Pancreas (tissue), 10 donors: ENCODE results near the gene TMEM238. TPM values are rescaled to one million over a fixed set of nuclear protein-coding genes. Genes with fewer than 3 reads are reported as not detected.
"Not testable (repeated sequence)": the region's sequence is repeated elsewhere in the genome, so short reads cannot be mapped to it uniquely, and the experiment has no call there.

Experiments used
- ATAC-seq, 4 donors: fragments of 200-7000 bp; cut with Tn5 transposase; one replicate each; pipeline versions ENCODE4 v1.8.0 to v1.9.1; 2020; ENCODE audit warnings: mild to moderate bottlenecking in 4 of 4, moderate library complexity in 4 of 4
- DNase-seq, 6 donors: peaks; one replicate each; pipeline ENCODE4 v3.0.0-alpha.2; 2020
- FAIRE-seq: peaks from 2 replicates; lab custom pipeline; 2012; peaks lifted over from hg19 to GRCh38; lab: Jason Lieb, UNC
- H3K27ac ChIP-seq, 4 donors: fragments of 200-600 bp; sonication (generic); 1 replicate in 3 of 4; 2 replicates in 1 of 4; pipeline versions ENCODE4 v1.5.0 to v1.8.0; 2020
- H3K27me3 ChIP-seq, 4 donors: fragments of 200-600 bp; one replicate each; pipeline ENCODE4 v1.8.0; 2021
- H3K36me3 ChIP-seq, 3 donors: fragments of 200-600 bp; sonication (generic) in 1 of 3; one replicate each; pipeline versions ENCODE4 v1.5.0 to v1.8.0; 2020 to 2021
- H3K4me1 ChIP-seq, 3 donors: fragments of 200-600 bp; one replicate each; pipeline ENCODE4 v1.8.0; 2021
- H3K4me3 ChIP-seq, 4 donors: fragments of 200-600 bp; sonication (generic) in 2 of 4; one replicate each; pipeline versions ENCODE4 v1.5.0 to v1.8.0; 2020 to 2021
- H3K9me3 ChIP-seq, 4 donors: fragments of 200-600 bp; one replicate each; pipeline ENCODE4 v1.8.0; 2021
- WGBS, 2 donors: extraction: QIAGEN DNeasy Blood & Tissue Kit; methylation state at CpG; one replicate each; pipeline ENCODE4 v1.1.7; 2013; 5-methylcytosine and 5-hydroxymethylcytosine counted together
- intact Hi-C, 3 donors: fragments of 100-400 bp; cut with DNase I; formaldehyde crosslinking; loops; one replicate each; pipeline versions ENCODE4 v1.11.1 to v1.14.2; 2022
- polyA plus RNA-seq, 2 donors: library from polyadenylated mRNA; stranded (reverse); fragments of 200-250 nt; gene quantifications; one replicate each; pipeline ENCODE4 v1.2.3, GENCODE V29; 2013
- total RNA-seq, 6 donors: library from RNA; stranded (reverse); fragmentation: NEBNext Ultra II Directional in 4 of 6; extraction: Animal tissue kit (Norgen Biotek cat#: 25700) in 4 of 6; gene quantifications; one replicate each; pipeline versions ENCODE4 v1.2.1 to v1.2.4, GENCODE V29; 2021 to 2023
- TF ChIP-seq, protein P1 (sequence below), 4 donors: fragments of 200-600 bp; sonication (generic) in 3 of 4; IDR thresholded peaks; one replicate each; pipeline versions ENCODE4 v1.5.0 to v1.8.0; 2021; ENCODE audit warnings: antibody characterized with exemption in 4 of 4
- donor health status: healthy with polysubstance abuse.
- donor health status: DM: no; HTN: no; CAD: no; lungs with moderate emphysema.
- donor health status: DM: no; HTN: no; CAD: no.
- donor health status: control.
- donor health status: control.
- donor health status: Bipolar disorder and iron deficiency.
- donor health status: DM: yes; HTN: yes; CAD: no.
- donor health status: DM: no; HTN: no; CAD: no.
- donor health status: DM: no; HTN: no; CAD: no.
- donor health status: DM: yes; HTN: yes; CAD: no.

TMEM238 gene
- total and polyA plus RNA-seq, 8 donors = 0.42 to 32.7 (median 19.8) TPM

DNA sequence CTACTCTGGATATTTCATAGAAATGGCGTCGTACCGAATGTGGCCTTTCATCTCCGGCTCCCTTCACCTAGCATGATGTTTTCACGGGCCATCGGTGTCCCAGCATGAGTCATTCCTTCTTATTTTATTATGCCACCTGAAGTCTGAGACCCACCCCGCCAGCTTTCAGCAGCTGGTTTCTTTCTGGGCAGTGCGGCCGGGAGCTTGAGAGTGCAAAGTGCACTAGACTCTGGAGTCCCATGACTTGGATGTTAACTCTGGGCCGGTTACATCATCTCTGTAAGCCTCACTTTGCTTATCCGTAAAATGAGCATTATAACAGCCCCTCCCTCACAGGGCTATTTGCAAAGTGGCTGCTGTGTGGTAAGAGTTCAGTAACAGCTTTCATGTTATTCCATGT, 50.2 kb downstream of the TMEM238 start:
- TF ChIP-seq, protein P1, sequence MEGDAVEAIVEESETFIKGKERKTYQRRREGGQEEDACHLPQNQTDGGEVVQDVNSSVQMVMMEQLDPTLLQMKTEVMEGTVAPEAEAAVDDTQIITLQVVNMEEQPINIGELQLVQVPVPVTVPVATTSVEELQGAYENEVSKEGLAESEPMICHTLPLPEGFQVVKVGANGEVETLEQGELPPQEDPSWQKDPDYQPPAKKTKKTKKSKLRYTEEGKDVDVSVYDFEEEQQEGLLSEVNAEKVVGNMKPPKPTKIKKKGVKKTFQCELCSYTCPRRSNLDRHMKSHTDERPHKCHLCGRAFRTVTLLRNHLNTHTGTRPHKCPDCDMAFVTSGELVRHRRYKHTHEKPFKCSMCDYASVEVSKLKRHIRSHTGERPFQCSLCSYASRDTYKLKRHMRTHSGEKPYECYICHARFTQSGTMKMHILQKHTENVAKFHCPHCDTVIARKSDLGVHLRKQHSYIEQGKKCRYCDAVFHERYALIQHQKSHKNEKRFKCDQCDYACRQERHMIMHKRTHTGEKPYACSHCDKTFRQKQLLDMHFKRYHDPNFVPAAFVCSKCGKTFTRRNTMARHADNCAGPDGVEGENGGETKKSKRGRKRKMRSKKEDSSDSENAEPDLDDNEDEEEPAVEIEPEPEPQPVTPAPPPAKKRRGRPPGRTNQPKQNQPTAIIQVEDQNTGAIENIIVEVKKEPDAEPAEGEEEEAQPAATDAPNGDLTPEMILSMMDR (IDR thresholded peaks at IDR 0.05) = no peak
- Histone ChIP-seq H3K27me3 (peaks cover 0 to 5% (median 0%) of the 10 kb centered on the region in 4 donors), H3K4me3 (no peak overlapping the region), H3K9me3 (no peaks in the 10 kb centered on the region), H3K27ac (no peak overlapping the region), H3K4me1 (no peaks in the 10 kb centered on the region), H3K36me3 (no peaks in the 10 kb centered on the region)
- WGBS, 2 donors = 63 to 79% methylated on average over 11 of the region's 11 CpGs
- no peak for FAIRE-seq
- intact Hi-C loops = no loop called here
- ATAC-seq = no peak
- no peak for DNase-seq

DNA sequence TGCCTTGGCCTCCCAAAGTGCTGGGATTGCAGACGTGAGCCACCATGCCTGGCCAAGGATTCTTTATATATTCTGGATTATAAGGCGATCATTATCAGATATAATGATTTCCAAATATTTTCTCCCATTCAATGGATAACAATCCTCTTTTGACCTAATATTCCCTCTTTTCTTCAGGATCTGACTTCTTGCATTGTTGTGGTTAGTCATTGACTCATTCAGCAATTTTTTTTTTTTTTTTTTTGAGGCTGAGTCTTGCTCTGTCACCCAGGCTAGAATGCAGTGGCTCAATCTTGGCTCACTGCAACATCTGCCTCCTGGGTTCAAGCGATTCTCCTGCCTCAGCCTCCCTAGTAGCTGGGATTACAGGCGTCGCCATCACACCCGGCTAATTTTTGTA, 54.3 kb downstream of the TMEM238 start:
- FAIRE-seq, intact Hi-C loops, H3K27ac ChIP-seq, H3K36me3 ChIP-seq, DNase-seq, H3K4me3 ChIP-seq, ATAC-seq, H3K4me1 ChIP-seq, H3K27me3 ChIP-seq, H3K9me3 ChIP-seq: not testable (repeated sequence)
- WGBS, 2 donors = 71 to 88% methylated on average over 6 of the region's 6 CpGs

Other genes with a start within 250 kb of the TMEM238 start
- under 1 TPM in 1 of 6 donors, not detected in 5; 0.54 TPM for gene TNNT1, start 235.1 kb downstream of the TMEM238 start, total RNA-seq
- gene TNNT1, start 235.1 kb downstream of the TMEM238 start, polyA plus RNA-seq = 1 to 10 TPM in 1 of 2 donors, not detected in 1; 4.0 TPM
- 1 to 10 TPM in 1 of 6 donors, under 1 TPM in 1, not detected in 4; 0.66 to 4.1 TPM for gene TNNI3, start 226.6 kb downstream of the TMEM238 start, total RNA-seq
- gene TNNI3, start 226.6 kb downstream of the TMEM238 start, polyA plus RNA-seq = 1 to 10 TPM; 2.2 to 2.9 TPM
- 1 to 10 TPM; 1.2 to 3.2 (median 2.5) TPM for gene DNAAF3, start 217.7 kb downstream of the TMEM238 start, total RNA-seq
- 1 to 10 TPM; 3.0 to 3.3 TPM for gene DNAAF3, start 217.7 kb downstream of the TMEM238 start, polyA plus RNA-seq
- 1 to 10 TPM in 5 of 6 donors, under 1 TPM in 1; 0.88 to 3.7 (median 1.7) TPM for gene SYT5, start 204.0 kb downstream of the TMEM238 start, total RNA-seq
- 10 to 100 TPM; 10.6 to 41.1 TPM for gene SYT5, start 204.0 kb downstream of the TMEM238 start, polyA plus RNA-seq
- 10 to 100 TPM in 2 of 6 donors, 1 to 10 TPM in 4; 5.1 to 15.3 (median 8.8) TPM for gene PTPRH, start 174.8 kb downstream of the TMEM238 start, total RNA-seq
- gene PTPRH, start 174.8 kb downstream of the TMEM238 start, polyA plus RNA-seq = 1 to 10 TPM; 5.8 to 8.0 TPM
- 1 to 10 TPM; 1.0 to 1.8 (median 1.5) TPM for gene TMEM86B, start 155.5 kb downstream of the TMEM238 start, total RNA-seq
- gene TMEM86B, start 155.5 kb downstream of the TMEM238 start, polyA plus RNA-seq = 10 to 100 TPM; 14.4 to 27.3 TPM
- 10 to 100 TPM; 15.3 to 31.4 (median 18.9) TPM for gene PPP6R1, start 125.3 kb downstream of the TMEM238 start, total RNA-seq
- gene PPP6R1, start 125.3 kb downstream of the TMEM238 start, polyA plus RNA-seq = 10 to 100 TPM; 27.0 to 33.1 TPM
- gene HSPBP1, start 104.2 kb downstream of the TMEM238 start, total RNA-seq = 10 to 100 TPM in 4 of 6 donors, 1 to 10 TPM in 2; 7.0 to 16.6 (median 12.3) TPM
- gene HSPBP1, start 104.2 kb downstream of the TMEM238 start, polyA plus RNA-seq = 10 to 100 TPM; 26.4 to 29.5 TPM
- 1 to 10 TPM in 3 of 6 donors, under 1 TPM in 3; 0.46 to 2.5 (median 1.1) TPM for gene BRSK1, start 100.3 kb downstream of the TMEM238 start, total RNA-seq
- 1 to 10 TPM; 4.8 to 9.2 TPM for gene BRSK1, start 100.3 kb downstream of the TMEM238 start, polyA plus RNA-seq
- gene TMEM150B, start 59.0 kb downstream of the TMEM238 start, total RNA-seq = 1 to 10 TPM in 1 of 6 donors, under 1 TPM in 2, not detected in 3; 0.32 to 1.3 (median 0.83) TPM
- gene TMEM150B, start 59.0 kb downstream of the TMEM238 start, polyA plus RNA-seq = under 1 TPM in 1 of 2 donors, not detected in 1; 0.14 TPM
- gene KMT5C, start 44.4 kb downstream of the TMEM238 start, total RNA-seq = 10 to 100 TPM in 2 of 6 donors, 1 to 10 TPM in 4; 4.3 to 12.6 (median 6.9) TPM
- gene KMT5C, start 44.4 kb downstream of the TMEM238 start, polyA plus RNA-seq = 10 to 100 TPM; 22.3 to 27.4 TPM
- gene COX6B2, start 29.6 kb downstream of the TMEM238 start, total RNA-seq = under 1 TPM in 1 of 6 donors, not detected in 5; 0.62 TPM
- under 1 TPM; 0.28 to 0.42 TPM for gene COX6B2, start 29.6 kb downstream of the TMEM238 start, polyA plus RNA-seq
- not detected for gene GARIN5B, start 21.0 kb downstream of the TMEM238 start, total RNA-seq
- not detected for gene GARIN5B, start 21.0 kb downstream of the TMEM238 start, polyA plus RNA-seq
- under 1 TPM in 3 of 6 donors, not detected in 3; 0.20 to 0.41 (median 0.37) TPM for gene IL11, start 13.8 kb downstream of the TMEM238 start, total RNA-seq
- gene IL11, start 13.8 kb downstream of the TMEM238 start, polyA plus RNA-seq = under 1 TPM; 0.16 to 0.19 TPM
- not detected for gene TMEM190, start 7.5 kb downstream of the TMEM238 start, total RNA-seq
- under 1 TPM in 1 of 2 donors, not detected in 1; 0.45 TPM for gene TMEM190, start 7.5 kb downstream of the TMEM238 start, polyA plus RNA-seq
- 1,000 to 10,000 TPM in 1 of 6 donors, 100 to 1,000 TPM in 5; 420 to 1,198 (median 819) TPM for gene RPL28, start 1.6 kb upstream of the TMEM238 start, total RNA-seq
- 1,000 to 10,000 TPM in 1 of 2 donors, 100 to 1,000 TPM in 1; 738 to 1,109 TPM for gene RPL28, start 1.6 kb upstream of the TMEM238 start, polyA plus RNA-seq
- gene UBE2S, start 23.5 kb upstream of the TMEM238 start, total RNA-seq = 1 to 10 TPM; 2.0 to 7.3 (median 5.1) TPM
- 1 to 10 TPM; 3.6 to 5.0 TPM for gene UBE2S, start 23.5 kb upstream of the TMEM238 start, polyA plus RNA-seq
- gene SHISA7, start 59.0 kb upstream of the TMEM238 start, total RNA-seq = under 1 TPM in 3 of 6 donors, not detected in 3; 0.05 to 0.16 (median 0.06) TPM
- gene SHISA7, start 59.0 kb upstream of the TMEM238 start, polyA plus RNA-seq = under 1 TPM; 0.04 to 0.33 TPM
- 10 to 100 TPM; 13.0 to 23.9 (median 20.9) TPM for gene ISOC2, start 77.3 kb upstream of the TMEM238 start, total RNA-seq
- 10 to 100 TPM; 38.3 to 43.9 TPM for gene ISOC2, start 77.3 kb upstream of the TMEM238 start, polyA plus RNA-seq
- gene C19orf85, start 80.5 kb upstream of the TMEM238 start, total RNA-seq = not detected
- not detected for gene C19orf85, start 80.5 kb upstream of the TMEM238 start, polyA plus RNA-seq
- 1 to 10 TPM; 3.4 to 6.2 (median 4.1) TPM for gene ZNF628, start 92.3 kb upstream of the TMEM238 start, total RNA-seq
- gene ZNF628, start 92.3 kb upstream of the TMEM238 start, polyA plus RNA-seq = 1 to 10 TPM; 2.6 to 7.8 TPM
- 10 to 100 TPM in 1 of 6 donors, 1 to 10 TPM in 5; 5.8 to 10.1 (median 7.5) TPM for gene NAT14, start 100.9 kb upstream of the TMEM238 start, total RNA-seq
- gene NAT14, start 100.9 kb upstream of the TMEM238 start, polyA plus RNA-seq = 10 to 100 TPM; 27.9 to 32.4 TPM
- gene SSC5D, start 104.1 kb upstream of the TMEM238 start, total RNA-seq = 1 to 10 TPM in 4 of 6 donors, under 1 TPM in 2; 0.60 to 5.3 (median 1.4) TPM
- 1 to 10 TPM in 1 of 2 donors, under 1 TPM in 1; 0.77 to 2.1 TPM for gene SSC5D, start 104.1 kb upstream of the TMEM238 start, polyA plus RNA-seq
- under 1 TPM in 1 of 6 donors, not detected in 5; 0.43 TPM for gene SBK2, start 152.8 kb upstream of the TMEM238 start, total RNA-seq
- under 1 TPM; 0.28 to 0.46 TPM for gene SBK2, start 152.8 kb upstream of the TMEM238 start, polyA plus RNA-seq
- gene SBK3, start 161.3 kb upstream of the TMEM238 start, total RNA-seq = under 1 TPM in 2 of 6 donors, not detected in 4; 0.19 to 0.28 TPM
- gene SBK3, start 161.3 kb upstream of the TMEM238 start, polyA plus RNA-seq = under 1 TPM; 0.11 to 0.16 TPM
- 10 to 100 TPM in 1 of 6 donors, 1 to 10 TPM in 5; 6.5 to 12.7 (median 9.2) TPM for gene ZNF579, start 196.6 kb upstream of the TMEM238 start, total RNA-seq
- gene ZNF579, start 196.6 kb upstream of the TMEM238 start, polyA plus RNA-seq = 10 to 100 TPM; 11.6 to 16.1 TPM
- 10 to 100 TPM in 2 of 6 donors, 1 to 10 TPM in 4; 6.8 to 12.1 (median 8.9) TPM for gene FIZ1, start 215.2 kb upstream of the TMEM238 start, total RNA-seq
- gene FIZ1, start 215.2 kb upstream of the TMEM238 start, polyA plus RNA-seq = 10 to 100 TPM; 12.6 TPM
- 10 to 100 TPM; 17.1 to 37.0 (median 33.1) TPM for gene ZNF524, start 216.0 kb upstream of the TMEM238 start, total RNA-seq
- gene ZNF524, start 216.0 kb upstream of the TMEM238 start, polyA plus RNA-seq = 10 to 100 TPM; 26.7 to 79.4 TPM
- 1 to 10 TPM; 6.6 to 9.0 (median 7.8) TPM for gene ZNF865, start 221.4 kb upstream of the TMEM238 start, total RNA-seq
- gene ZNF865, start 221.4 kb upstream of the TMEM238 start, polyA plus RNA-seq = 1 to 10 TPM; 5.7 to 9.7 TPM
- 1 to 10 TPM; 3.7 to 5.8 (median 4.6) TPM for gene ZNF784, start 240.3 kb upstream of the TMEM238 start, total RNA-seq
- gene ZNF784, start 240.3 kb upstream of the TMEM238 start, polyA plus RNA-seq = 10 to 100 TPM; 10.3 to 12.9 TPM